Endothelial cell (in vitro differentiated cells): ENCODE data around the gene COX8C. TPM values are rescaled to one million over a fixed set of nuclear protein-coding genes. Genes with fewer than 3 reads are reported as not detected.

ENCODE experiments used
- DNase-seq: peaks from one replicate; pipeline ENCODE4 v3.0.0; 2021; ENCODE audit warnings: low spot score
- H3K27ac Mint-ChIP-seq: one replicate; pipeline ENCODE4 v1.8.0; 2021; ENCODE audit warnings: mixed read lengths, inconsistent platforms; ENCODE audit not compliant: unreplicated experiment
- H3K27me3 Mint-ChIP-seq: one replicate; pipeline ENCODE4 v1.8.0; 2021; ENCODE audit warnings: mild to moderate bottlenecking, moderate library complexity, mixed read lengths, inconsistent platforms; ENCODE audit not compliant: unreplicated experiment
- H3K36me3 Mint-ChIP-seq: one replicate; pipeline ENCODE4 v1.8.0; 2021; ENCODE audit warnings: mild to moderate bottlenecking, low read depth, mixed read lengths, inconsistent platforms; ENCODE audit not compliant: unreplicated experiment
- H3K4me1 Mint-ChIP-seq: one replicate; pipeline ENCODE4 v1.8.0; 2021; ENCODE audit warnings: mild to moderate bottlenecking, mixed read lengths, inconsistent platforms; ENCODE audit not compliant: unreplicated experiment
- H3K4me3 Mint-ChIP-seq: one replicate; pipeline ENCODE4 v1.8.0; 2021; ENCODE audit warnings: mild to moderate bottlenecking, mixed read lengths, inconsistent platforms; ENCODE audit not compliant: unreplicated experiment
- H3K9me3 Mint-ChIP-seq: one replicate; pipeline ENCODE4 v1.8.0; 2021; ENCODE audit warnings: mixed read lengths, inconsistent platforms; ENCODE audit not compliant: unreplicated experiment
- long read RNA-seq: library from polyadenylated mRNA; unstranded; transcript quantifications from one replicate; pipeline ENCODE4 v2.0.0, GENCODE V29; 2020; ENCODE audit not compliant: unreplicated experiment
- total RNA-seq: library from RNA; stranded (reverse); fragmentation: NEBNext Ultra II Directional; extraction: Animal tissue kit (Norgen Biotek cat#: 25700); gene quantifications from one replicate; pipeline ENCODE4 v1.2.1, GENCODE V29; 2021; ENCODE audit not compliant: unreplicated experiment
- TF ChIP-seq, protein P1 (sequence below): fragments of 200-600 bp; sonication (generic); IDR thresholded peaks from one replicate; pipeline ENCODE4 v1.5.0; 2021; ENCODE audit warnings: antibody characterized with exemption; ENCODE audit not compliant: unreplicated experiment

COX8C gene
- total RNA-seq = not detected
- long read RNA-seq = 0 reads

GRCh38 chr14:93346926-93347721, at the start of gene COX8C:
TSS of gene COX8C (plus strand) at chr14:93347182. CDS start at chr14:93347269, 87 bp downstream.
- no peaks in the 10 kb centered on the region for H3K27me3 Mint-ChIP-seq
- DNase-seq = no peak
- H3K9me3 Mint-ChIP-seq = peaks cover 5% of the 10 kb centered on the region
- H3K27ac Mint-ChIP-seq = no peak within 1 kb of the TSS
- H3K4me3 Mint-ChIP-seq = peak within 1 kb of the TSS; percentile 79
- peaks cover 12% of the 10 kb centered on the region for H3K36me3 Mint-ChIP-seq
- H3K4me1 Mint-ChIP-seq = no peaks in the 10 kb centered on the region
- TF ChIP-seq, protein P1, sequence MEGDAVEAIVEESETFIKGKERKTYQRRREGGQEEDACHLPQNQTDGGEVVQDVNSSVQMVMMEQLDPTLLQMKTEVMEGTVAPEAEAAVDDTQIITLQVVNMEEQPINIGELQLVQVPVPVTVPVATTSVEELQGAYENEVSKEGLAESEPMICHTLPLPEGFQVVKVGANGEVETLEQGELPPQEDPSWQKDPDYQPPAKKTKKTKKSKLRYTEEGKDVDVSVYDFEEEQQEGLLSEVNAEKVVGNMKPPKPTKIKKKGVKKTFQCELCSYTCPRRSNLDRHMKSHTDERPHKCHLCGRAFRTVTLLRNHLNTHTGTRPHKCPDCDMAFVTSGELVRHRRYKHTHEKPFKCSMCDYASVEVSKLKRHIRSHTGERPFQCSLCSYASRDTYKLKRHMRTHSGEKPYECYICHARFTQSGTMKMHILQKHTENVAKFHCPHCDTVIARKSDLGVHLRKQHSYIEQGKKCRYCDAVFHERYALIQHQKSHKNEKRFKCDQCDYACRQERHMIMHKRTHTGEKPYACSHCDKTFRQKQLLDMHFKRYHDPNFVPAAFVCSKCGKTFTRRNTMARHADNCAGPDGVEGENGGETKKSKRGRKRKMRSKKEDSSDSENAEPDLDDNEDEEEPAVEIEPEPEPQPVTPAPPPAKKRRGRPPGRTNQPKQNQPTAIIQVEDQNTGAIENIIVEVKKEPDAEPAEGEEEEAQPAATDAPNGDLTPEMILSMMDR = no peak

- Mint-ChIP-seq H3K4me1 (peaks cover 23% of the 10 kb centered on the region), H3K27ac (no peak overlapping the region), H3K4me3 (no peak overlapping the region), H3K27me3 (peaks cover 2% of the 10 kb centered on the region), H3K9me3 (no peaks in the 10 kb centered on the region), H3K36me3 (peaks cover 5% of the 10 kb centered on the region)
- DNase-seq = no peak
- TF ChIP-seq, protein P1 = no peak
Observed at GRCh38 chr14:93299416-93299815, 47.6 kb upstream of the COX8C start.

- Mint-ChIP-seq H3K4me1 (peaks cover 25% of the 10 kb centered on the region), H3K9me3 (no peaks in the 10 kb centered on the region), H3K4me3 (no peak overlapping the region), H3K27ac (no peak overlapping the region), H3K36me3 (peaks cover 5% of the 10 kb centered on the region), H3K27me3 (peaks cover 2% of the 10 kb centered on the region)
- DNase-seq = no peak
- TF ChIP-seq, protein P1 = no peak
Observed at GRCh38 chr14:93299866-93300265, 47.1 kb upstream of the COX8C start.

DNA sequence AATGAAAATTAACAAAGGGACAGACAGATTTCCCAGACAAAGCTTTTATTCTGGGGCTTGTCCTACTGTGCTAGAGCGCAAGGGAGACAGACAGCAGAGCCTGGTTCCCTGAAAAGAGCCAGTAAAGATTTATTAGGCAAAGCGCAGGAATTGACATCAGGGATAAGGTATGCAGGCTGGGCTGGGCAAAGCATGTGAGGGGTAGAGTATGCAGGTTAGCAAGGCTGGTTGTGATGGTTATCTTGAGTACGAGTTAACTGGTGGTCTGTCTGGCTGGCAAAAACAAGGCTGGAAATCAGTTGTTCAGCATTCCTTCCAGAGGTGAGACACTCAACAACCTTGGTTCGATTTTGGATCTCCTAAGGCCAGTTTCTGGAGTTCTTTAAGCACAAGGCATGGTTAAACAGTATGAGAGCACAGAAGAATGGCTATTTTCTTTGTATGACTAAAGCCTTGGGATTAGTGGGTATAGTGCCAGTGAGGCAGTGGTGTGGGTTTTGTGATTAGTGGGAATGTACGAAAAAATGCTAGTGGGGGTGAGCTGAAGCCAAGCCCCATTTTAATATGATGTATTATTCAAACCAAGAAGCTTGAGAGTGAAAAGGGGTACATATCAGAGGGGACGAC, 45.0 kb upstream of the COX8C start:
- H3K4me1 Mint-ChIP-seq = peaks cover 25% of the 10 kb centered on the region
- peak overlapping the region; percentile 36 for H3K27ac Mint-ChIP-seq

More for the DNA sequence above, 45.0 kb upstream of the COX8C start:
- H3K27me3 Mint-ChIP-seq = peaks cover 2% of the 10 kb centered on the region
- peaks cover 5% of the 10 kb centered on the region for H3K36me3 Mint-ChIP-seq
- TF ChIP-seq, protein P1 = no peak
- no peaks in the 10 kb centered on the region for H3K9me3 Mint-ChIP-seq
- no peak for DNase-seq
- no peak overlapping the region for H3K4me3 Mint-ChIP-seq
